Measurements from ENCODE around the gene ALOXE3.
"Not testable (repeated sequence)": the region's sequence is repeated elsewhere in the genome, so short reads cannot be mapped to it uniquely, and the experiment has no call there.

The ALOXE3 gene

DNA sequence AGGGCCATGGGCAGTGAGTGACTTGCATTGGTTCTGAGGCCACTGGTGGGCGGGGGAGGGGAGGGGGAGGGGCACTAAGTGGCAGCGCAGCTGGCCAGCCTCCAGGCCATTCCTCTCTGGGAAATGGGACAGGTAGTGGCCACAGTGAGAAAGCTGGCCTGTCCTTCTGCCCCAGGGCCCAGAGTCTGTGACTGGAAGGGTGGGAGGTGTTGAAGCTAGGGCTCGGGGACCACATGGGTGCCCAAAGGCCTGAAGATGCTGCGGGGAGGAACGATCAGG is 30.4 kb downstream of the ALOXE3 start:
- no peak for DNase-seq

- no peak for DNase-seq
Observed at GRCh38 chr17:8087075-8087951, 31.0 kb downstream of the ALOXE3 start, which contains the start of gene ALOX12B. ALOX12B (minus strand) TSS chr17:8087716; CDS start chr17:8087442, 274 bp downstream.

GRCh38 chr17:8084250-8084649 is 34.1 kb downstream of the ALOXE3 start:
- no peak for DNase-seq

GRCh38 chr17:8082292-8082691 is 36.0 kb downstream of the ALOXE3 start:
- DNase-seq: no peak

- no peak for DNase-seq
Observed at GRCh38 chr17:8081876-8082275, 36.4 kb downstream of the ALOXE3 start.

- no peak for DNase-seq
Observed at GRCh38 chr17:8080799-8081219, 37.5 kb downstream of the ALOXE3 start.

GRCh38 chr17:8080208-8080798 is 38.0 kb downstream of the ALOXE3 start:
- no peak for DNase-seq

DNA sequence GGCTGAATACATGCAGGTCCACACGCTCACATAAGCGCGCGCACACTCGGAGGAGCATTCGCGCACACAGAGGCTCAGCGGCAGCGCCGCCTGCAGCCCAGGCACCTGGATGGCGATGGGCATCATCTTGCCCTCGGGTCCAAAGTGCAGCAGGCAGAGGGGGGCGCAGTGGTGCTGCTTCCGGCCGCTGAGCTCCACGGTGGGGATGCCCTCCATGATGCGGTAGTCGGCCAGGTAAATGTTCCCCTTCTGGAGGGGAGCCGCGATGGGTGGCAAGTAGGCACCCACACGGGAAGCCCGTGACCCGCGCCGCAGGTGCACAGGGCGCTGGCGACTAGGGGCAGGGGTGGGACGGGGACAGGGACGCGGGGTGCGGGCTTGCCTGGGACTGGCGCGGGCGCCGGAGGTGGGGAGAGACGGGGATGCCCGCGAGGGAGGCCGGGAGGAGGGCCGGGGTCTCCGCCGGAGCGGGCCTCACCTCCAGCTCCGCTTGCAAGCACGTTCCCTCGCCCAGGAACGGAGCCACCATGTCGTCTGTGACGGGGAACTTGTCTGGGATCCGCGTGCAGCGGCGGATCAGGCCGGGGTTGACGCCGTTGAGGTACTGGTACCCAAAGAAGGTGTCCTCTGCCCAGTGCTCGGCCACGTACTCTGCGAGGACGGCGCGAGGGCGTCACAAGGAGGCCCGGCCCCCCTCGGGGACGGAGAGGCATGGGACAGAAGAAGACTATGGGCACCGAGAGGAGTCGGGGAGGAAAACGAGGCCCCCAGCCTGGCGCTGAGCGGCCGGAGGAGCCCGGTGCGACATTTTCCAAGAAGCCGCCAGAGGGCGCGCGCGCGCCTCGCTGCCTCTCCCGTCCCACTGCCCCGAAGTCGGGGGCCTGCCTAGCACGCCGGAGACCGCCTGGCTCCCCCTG is 38.8 kb downstream of the ALOXE3 start:
- DNase-seq: peak; percentile 52

- not testable (repeated sequence) for DNase-seq
Observed at GRCh38 chr17:8077939-8078338, 40.4 kb downstream of the ALOXE3 start.

GRCh38 chr17:8076502-8077266 is 41.6 kb downstream of the ALOXE3 start:
- no peak for DNase-seq

GRCh38 chr17:8075574-8076342 is 42.6 kb downstream of the ALOXE3 start:
- DNase-seq: no peak

DNA sequence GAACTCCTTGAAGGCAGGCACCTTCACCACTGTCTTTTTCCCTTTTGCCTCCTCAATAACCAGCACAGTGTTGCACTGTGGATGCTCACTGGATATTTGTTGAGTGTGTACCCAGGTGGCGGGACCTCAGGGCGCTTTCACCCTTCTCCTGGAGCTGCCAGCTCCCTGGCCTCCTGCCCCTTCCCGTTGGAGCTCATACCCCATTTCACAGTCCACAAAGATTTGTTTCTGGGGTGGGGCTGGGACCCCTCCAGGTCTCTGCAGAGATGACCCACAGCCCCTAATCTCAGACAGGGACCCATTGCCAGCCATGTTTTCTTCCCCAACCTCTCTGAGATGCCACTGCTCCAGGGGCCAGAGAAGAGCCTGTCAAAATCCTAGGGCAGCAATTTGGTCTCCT is 43.2 kb downstream of the ALOXE3 start:
- DNase-seq: no peak

- DNase-seq: no peak
Observed at GRCh38 chr17:8074554-8074953, 43.8 kb downstream of the ALOXE3 start.

GRCh38 chr17:8073627-8074484 is 44.5 kb downstream of the ALOXE3 start:
- peak; percentile 47 for DNase-seq

DNA sequence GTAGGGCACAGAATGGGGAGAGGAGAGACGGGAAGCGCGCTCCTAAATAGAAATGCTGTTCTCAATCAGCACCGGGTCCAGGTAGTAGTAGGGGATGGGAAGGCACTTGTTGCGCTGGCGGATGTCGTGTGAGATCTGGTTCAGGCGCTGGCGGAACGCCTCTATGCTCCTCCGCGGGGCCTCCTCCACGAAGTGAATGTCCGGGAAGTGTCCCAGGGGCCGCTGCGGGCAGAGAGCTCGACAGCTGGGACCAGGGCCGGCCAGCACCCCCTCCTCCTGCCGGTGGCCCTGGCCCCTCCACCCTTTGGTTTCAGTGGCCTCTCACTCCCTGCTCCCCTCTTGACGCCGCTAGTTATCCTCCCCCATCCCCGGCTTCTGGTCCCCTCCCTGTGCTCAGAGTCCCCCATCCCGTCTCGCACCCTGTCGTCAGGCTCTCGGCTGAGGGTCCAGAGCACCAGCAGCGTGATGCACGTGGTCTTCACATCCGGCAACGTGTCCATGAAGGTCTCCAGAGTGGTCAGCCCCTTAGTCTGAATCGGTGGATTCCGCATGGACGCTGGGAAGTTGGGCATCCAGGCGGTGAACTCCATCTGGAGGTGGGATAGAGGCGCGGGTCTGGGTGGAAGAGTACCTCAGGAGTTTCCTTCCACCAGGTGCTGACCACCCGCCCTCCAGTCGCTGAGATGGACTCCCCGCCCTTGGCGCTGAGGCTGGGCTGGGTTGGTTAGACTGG is 45.4 kb downstream of the ALOXE3 start:
- DNase-seq: no peak

GRCh38 chr17:8072341-8072728 is 46.0 kb downstream of the ALOXE3 start:
- no peak for DNase-seq

- no peak for DNase-seq
Observed at GRCh38 chr17:8071496-8071895, 46.8 kb downstream of the ALOXE3 start.

DNA sequence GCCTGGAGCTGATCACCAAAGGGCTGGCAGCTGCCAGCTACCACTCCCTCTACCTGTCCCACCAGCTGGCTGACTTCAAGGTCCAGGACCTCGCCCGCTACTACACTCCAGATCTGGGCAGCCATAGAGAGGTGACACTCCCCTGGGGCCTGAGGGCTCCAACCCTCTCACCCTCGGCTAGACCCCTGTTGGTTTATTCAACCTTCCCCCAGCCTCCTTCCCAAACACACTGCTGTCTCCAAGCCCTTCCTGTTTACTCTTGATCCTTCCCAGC is 48.8 kb downstream of the ALOXE3 start:
- DNase-seq: no peak

GRCh38 chr17:8068736-8069586 is 49.4 kb downstream of the ALOXE3 start:
- no peak for DNase-seq

GRCh38 chr17:8067806-8068205 is 50.5 kb downstream of the ALOXE3 start:
- DNase-seq: no peak
